NT2/D1 (cell line): ENCODE data around the gene FIBIN.

ENCODE experiments used
- SUZ12 ChIP-seq: IDR thresholded peaks from 2 replicates; pipeline ENCODE4 v1.6.1; 2011; ENCODE audit not compliant: insufficient read length, insufficient read depth; ENCODE audit errors: extremely low read depth
- YY1 ChIP-seq: IDR thresholded peaks from 2 replicates; pipeline ENCODE4 v1.6.1; 2011; ENCODE audit not compliant: insufficient read length, insufficient read depth
- ZNF274 ChIP-seq: IDR thresholded peaks from 2 replicates; pipeline ENCODE4 v1.6.1; 2011; ENCODE audit warnings: mild to moderate bottlenecking, low read depth, low read length

DNA sequence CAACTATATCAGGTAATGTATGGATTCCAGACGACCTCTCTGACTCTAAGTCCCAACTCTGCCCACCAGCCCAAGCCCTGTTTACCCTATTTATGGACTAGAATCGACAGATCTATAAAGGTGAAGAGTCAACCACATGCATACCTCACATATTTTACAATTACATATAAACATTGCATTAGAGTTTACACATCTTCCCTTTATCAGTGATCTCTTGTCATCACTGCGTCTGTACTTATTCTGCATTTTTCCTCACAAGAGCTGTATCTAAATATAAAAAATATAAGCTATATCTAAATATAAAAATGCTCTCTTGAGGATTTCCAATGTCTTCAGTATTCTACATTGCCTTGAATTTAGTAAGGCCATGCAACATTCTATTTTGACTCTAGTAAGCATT lies 8.5 kb downstream of the FIBIN start:
- TF ChIP-seq YY1 (no peak), SUZ12 (no peak), ZNF274 (no peak)
